Esophagus squamous epithelium (tissue), 4 donors: ENCODE measurements around the gene ATAT1.

ENCODE experiments used
- CTCF ChIP-seq, 6 experiments: fragments of 450-650 bp in 4 of 6; fragments of 200-600 bp in 2 of 6; sonication (generic) in 2 of 6; IDR thresholded peaks; one replicate each; pipeline ENCODE4 v1.5.1; 2016 to 2019; ENCODE audit warnings: antibody characterized with exemption in 6 of 6, mild to moderate bottlenecking in 4 of 6, moderate library complexity in 4 of 6
- POLR2A ChIP-seq, 4 donors: fragments of 450-650 bp; IDR thresholded peaks; one replicate each; pipeline ENCODE4 v1.6.1; 2017; ENCODE audit warnings: antibody characterized with exemption in 4 of 4, mild to moderate bottlenecking in 4 of 4, moderate library complexity in 3 of 4

GRCh38 chr6:30625511-30625910, 1.2 kb upstream of the ATAT1 start:
- TF ChIP-seq CTCF (IDR thresholded peaks at IDR 0.05) (no peak), POLR2A (IDR thresholded peaks at IDR 0.05) (no peak)
